Fibroblast of skin of right biceps (primary cell): ENCODE measurements around the gene ENPEP.
"Not testable (repeated sequence)": the region's sequence is repeated elsewhere in the genome, so short reads cannot be mapped to it uniquely, and the experiment has no call there.

Source experiments
- DNase-seq: peaks from one replicate; pipeline ENCODE4 v3.0.0-alpha.2; 2013

ENPEP gene

DNA sequence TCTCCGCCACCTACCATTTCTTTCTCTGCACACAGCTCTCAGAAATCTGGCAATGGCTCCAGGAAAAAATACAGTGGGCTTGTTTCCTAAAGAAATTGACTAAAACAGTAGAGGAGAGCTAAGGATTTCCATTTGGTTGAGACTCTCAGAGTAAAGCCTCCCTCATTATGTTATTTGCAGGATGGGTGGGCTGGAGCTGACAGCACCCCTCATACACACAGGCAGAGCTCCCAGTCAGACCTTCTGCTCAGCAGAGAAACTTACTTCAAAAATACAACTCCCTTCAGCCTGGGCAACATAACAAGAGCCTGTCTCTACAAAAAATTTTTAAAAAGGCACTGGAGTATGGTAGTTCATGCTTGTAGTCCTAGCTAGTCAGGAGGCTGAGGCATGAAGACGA is 44.9 kb downstream of the ENPEP start:
- DNase-seq, result no peak

DNA sequence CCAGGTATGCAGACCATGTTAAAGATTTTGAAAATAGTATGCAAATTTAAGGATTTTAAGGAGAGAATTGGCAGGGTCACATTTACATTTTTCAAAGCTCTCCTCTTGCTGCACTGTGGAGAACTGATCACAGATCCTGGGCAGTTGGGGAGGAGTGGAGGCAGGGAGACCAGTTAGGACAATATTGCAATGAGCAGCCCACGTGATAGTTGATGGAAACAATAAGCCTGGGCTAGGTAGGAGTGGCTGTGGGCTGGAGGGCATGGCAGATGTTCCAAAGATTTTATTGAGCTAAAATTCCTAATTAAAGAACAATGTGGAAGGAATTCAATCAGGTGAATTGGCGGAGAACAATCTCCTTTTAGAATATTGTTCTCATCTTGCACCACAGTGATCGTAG is 50.6 kb downstream of the ENPEP start:
- no peak for DNase-seq

DNA sequence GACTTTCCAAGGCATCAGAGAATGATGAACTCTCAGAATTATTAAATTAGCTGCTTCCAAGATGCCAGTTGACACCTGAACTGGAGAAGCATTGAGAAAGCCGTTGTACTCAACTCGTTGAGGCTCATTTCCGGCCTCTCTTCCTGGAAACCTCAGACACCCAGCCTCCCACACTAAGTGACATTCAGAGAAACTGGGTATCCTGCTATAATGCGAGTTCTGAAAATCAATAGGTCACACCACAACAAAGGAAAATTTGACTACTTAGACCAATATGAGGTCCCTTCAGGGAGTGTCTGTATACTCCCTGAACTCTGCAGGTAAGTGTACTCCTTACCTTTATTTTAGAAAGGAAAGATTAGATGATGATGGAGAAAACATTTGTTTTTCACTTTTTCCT is 51.2 kb downstream of the ENPEP start:
- DNase-seq, result no peak

DNA sequence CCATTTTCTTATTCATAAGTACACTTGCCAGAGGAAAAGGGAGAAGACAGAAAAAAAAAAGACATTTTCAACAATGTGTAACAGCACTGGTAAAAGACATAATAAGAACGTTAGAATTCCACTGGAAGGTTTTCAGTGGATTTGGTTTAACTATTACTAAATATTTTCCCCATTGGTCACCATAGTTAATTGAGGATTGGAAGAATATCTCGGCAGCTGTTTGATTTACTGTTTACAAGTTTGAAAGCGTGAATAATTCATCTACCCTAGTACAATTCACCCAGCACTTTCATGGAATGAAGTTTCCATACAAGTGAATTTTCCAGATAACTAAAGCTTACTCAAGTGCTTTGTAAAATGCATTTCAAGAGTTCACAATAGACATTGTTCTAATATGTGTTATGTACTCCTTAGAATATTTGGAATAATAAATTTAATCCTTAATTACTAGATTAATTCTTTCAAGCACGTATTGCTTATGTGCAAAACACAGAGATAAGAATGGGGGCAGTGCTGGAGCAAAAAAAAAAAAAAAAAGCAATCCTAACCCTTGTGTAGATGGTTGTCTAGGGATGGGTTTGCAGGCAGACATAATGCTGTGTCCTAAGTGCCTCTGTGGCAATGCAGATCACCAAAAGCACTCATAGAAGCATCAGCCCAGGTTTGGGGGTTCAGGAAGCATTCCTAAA is 57.1 kb downstream of the ENPEP start:
- peak; percentile 25 for DNase-seq

DNA sequence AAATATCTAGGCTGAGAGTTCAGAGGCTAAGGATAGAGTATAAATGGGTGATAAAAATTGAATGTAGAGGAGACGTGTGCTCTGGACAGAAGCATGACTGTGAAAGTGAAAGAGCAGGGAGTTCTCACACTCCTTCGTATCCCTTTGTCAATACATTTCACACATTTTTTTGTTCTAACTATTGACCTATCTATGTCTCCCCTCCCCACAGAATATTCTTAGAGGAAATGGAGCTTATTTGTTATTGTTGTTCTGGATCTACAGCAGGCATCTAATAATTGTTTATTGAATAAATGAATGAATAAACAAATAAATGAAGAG is 57.6 kb downstream of the ENPEP start:
- DNase-seq, result no peak

DNA sequence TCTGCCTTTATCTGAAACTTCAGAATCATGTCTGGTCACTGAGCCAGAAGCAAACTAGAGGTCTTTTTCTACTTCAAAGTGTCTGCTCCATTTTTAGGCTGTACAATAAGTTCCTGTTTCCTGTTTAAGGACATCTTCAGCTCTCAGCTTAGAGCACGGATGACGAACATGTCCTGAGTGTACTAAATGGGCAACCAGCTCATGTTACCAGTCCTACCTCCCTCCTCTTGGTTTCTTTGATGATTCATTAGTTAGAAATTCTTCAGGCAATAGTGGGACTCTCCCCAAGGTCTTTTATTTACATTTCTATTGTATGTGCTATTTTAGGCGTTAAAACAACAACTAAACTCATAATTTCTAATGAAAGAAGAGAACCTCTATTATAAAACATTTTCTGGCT is 58.0 kb downstream of the ENPEP start:
- peak; percentile 96 for DNase-seq

DNA sequence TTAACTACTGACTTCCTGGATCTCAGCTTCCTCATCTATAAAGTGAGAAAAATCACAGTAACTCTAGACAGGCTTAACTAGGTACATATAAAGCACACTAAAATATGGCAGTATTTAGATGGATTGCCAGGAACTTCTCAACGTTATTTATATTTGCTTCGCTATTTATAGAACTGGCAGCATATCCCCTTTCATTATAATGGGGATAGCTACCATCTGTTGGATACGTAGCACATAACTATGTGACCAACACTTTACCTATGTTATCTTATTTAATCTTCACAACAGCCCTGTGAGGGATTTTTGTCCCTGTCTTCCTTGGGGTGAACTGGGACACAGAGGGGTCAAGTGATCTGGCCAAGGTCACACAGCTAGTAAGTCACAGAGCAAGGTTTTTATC is 64.6 kb downstream of the ENPEP start:
- DNase-seq, result peak; percentile 45

DNA sequence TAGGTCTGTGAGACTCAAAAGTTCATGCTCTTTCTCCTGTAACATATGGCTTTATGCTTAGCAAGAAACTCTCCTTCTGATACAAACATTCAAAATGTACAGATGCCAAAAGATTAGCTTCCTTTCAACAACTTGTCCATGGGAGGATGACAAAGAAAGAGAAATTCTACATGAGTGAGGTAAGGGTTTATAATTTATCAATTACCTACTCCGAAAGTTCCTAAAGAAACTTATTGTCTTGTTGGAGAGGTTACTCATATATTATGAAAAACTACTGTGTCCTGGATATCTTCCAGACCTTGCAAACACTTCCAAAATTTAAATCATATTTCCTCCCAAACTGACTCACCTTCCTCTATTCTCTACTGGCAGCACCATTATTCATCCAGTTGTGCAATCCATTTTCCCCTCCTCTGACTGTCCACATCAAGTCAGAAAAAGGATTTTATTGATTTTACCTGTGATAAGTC is 65.1 kb downstream of the ENPEP start:
- DNase-seq, result peak; percentile 92

DNA sequence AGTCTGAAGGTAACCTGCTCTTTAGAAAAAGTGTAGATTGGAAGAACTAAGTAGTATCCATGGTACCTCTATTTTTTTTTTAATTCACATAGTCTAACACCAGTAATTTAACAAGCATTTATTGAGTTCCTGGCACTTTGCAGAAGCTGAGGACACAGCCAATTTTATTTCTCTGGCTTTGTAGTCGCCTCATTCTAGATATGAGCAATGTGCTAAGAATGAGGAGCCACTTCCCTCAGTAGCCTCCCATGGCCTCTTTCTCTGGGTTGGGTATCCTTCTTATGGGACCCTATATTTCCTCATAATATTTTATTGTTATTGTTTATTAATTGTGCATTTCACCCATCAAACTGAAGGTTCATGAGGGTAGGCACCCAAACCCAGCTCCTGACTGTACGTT is 67.6 kb downstream of the ENPEP start:
- DNase-seq, result peak; percentile 15

DNA sequence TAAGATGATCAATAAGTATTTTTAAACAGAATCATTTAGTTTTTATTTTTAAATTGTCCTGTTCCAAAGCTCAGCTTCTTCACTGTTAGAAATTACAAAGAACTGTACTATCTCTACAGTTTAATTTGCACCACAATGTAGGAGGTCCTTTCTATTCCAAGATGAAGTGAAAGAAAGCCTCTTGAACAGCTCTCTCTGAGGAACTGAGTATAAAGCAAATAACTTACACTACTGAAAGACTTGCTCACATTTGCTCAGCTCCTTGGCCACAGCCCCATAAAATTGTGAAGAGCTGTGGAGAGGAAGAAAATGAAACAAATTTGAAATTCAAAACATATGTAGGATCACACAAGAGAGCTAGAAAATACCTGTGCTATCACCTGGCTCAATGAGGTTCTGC is 68.6 kb downstream of the ENPEP start:
- no peak for DNase-seq

DNA sequence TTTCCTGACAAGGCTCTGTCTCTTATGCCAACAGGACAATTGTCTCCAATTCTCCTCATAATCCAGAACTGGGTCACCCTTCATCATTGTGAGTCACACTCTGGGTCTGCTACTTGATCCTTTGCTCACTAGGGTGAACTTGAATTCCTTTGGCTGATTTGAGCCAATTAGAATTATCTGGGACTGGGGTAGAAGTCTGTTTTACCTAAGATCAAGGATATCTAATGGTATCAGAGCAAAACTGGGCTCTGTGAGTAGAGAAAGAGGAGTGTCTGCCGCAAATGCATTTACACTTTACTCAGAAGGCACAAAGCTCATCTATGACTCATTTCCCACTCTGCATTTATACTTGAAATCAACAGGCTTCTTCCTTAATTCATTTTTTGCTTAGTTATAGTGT is 74.3 kb downstream of the ENPEP start:
- DNase-seq, result peak; percentile 42

DNA sequence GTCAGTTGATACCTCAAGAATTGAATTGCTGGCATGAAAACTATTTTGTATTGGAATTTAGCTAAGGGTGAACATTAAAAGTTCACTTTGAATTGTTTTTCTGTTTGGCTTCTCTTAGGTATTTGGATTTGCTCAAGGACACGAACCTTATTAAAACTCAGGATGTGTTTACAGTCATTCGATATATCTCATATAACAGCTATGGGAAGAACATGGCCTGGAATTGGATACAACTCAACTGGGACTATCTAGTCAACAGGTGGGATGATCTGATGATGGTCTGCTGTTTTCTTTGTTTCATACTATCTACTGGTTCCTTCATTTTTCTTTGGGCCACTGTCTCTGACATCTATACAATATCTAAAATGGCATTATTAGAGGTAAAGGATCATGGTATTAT is 77.2 kb downstream of the ENPEP start:
- no peak for DNase-seq

DNA sequence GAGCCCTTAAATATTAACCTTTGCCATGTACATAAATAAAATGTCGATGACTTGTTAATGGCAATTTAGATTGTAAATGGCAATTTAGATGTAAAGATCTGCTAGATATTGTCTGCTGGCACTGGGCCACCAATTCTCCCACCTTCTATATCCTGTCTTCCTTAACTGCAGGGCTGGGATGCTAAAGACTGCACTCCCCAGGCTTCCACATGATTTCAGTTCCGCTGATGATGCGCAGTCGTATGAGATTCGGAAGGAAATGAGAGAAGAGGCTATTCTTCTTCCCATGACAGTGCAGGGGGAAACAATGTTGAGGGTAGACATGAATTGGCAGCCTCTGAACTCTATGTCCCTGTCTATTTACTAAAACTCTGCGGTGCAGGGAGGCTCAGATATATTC is 91.3 kb downstream of the ENPEP start:
- DNase-seq, result no peak

DNA sequence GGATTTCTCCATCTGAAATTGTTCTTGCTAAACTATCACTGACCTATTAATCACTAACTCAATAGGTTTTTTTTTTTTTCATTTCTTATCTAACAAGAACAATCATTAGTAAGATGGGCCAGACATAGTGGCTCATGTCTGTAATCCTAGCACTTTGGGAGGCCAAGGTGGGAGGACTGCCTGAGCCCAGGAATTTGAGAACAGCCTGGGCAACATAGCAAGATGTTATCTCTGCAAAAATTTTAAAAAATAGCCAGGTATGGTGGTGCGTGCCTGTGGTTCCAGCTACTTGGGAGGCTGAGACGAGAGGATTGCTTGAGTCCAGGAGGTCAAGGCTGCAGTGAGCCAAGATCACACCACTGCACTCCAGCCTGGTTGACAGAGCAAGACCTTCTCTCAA is 100.7 kb downstream of the ENPEP start:
- DNase-seq, result not testable (repeated sequence)

DNA sequence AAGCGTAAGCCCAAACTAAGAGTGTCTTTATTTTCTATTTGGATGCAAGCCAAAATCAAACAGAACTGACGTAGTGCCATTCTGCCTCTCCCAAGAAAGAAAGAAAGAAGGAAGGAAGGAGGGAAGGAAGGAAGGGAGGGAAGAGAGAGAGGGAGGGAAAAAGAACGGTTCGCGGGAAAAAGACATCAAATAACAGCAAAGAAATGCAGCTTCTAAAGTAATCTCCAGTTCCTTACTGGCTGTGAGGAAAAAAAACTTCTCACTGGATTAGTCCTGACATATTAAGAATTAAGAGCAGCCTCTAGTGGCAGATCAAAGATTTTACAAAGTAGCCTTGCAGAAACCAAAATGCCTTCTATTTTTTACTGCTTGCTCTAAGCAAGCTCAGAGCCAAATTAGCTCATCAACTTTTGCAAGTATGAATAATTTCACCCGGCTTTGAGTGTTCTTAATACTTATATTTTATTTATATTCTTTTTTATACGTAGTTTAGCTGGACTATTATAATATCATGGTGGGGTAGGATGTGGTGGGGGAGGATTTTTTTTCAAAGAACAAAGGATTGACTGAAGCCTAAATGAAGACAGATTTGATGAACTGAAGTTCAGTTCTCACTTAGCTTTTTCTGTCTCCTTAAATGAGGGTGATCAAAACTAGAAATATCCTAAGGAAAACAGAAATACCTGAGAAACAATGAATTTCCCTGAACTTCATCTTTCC is 110.3 kb downstream of the ENPEP start:
- DNase-seq, result peak; percentile 72

DNA sequence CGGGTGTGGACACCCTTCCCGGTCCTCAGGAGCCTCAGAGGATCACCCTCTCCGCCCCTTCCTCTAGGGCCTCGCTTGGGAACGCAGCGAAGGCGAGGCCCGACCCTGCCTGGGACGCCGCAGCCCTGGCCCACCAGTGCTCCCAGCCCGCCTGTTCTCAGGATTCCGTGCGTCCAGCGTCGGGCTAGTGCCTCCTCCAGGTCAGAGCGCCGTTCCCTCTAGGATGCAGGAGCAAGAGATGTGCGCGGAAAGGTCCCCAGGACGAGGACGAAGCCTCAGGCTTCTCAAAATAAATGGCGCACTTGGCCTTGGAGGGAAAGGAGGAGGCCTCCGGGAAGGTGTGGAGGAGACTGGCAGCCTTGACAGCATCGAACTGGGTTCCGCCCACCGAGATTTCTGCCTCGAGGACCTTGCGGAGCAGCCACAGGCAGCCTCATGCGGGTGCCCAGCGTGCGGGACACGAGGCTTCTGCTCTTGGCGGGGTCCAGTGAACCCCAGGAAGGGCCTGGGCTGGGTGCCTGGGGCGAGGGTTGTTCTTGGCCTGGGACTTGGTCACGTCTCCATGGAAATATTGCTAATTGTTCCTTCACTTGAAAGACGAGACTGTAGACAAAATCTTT is 111.8 kb downstream of the ENPEP start:
- DNase-seq, result no peak

DNA sequence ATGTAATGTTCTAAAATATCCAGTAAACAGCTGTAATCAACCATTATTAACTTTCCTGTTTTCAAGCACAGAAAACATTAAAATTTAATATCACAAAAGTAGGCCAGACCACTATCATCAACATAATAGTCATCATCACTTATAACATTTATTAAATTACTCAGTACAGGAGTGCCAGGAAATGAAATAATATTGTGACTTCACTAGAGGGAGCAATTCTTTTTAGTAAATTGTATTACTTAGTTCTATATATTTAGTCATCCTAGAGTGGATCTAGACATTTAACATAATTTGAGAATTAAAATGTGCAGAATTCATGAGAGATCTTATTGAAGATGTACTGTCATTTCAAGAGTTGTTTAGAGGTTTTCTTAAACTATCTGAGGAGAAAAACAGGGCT is 113.3 kb downstream of the ENPEP start:
- peak; percentile 25 for DNase-seq

DNA sequence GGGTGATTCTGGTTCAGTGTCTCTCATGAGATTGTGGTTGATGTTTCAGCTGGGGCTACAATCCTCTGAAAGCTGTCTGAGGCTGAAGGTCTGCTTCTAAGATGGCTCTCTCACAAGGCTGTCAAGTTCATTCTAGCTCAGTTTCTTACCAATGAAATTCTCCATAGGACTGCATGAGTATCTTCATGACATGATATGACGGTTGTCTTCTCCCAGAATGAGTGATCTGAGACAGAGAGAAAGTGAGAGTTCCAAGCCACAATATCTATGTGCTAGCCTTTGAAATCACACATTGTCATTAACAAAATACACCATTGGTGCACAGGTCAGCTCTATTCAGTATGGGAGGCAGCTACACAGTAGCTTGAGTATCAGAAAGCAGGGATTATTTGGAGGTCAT is 119.6 kb downstream of the ENPEP start:
- DNase-seq, result no peak

DNA sequence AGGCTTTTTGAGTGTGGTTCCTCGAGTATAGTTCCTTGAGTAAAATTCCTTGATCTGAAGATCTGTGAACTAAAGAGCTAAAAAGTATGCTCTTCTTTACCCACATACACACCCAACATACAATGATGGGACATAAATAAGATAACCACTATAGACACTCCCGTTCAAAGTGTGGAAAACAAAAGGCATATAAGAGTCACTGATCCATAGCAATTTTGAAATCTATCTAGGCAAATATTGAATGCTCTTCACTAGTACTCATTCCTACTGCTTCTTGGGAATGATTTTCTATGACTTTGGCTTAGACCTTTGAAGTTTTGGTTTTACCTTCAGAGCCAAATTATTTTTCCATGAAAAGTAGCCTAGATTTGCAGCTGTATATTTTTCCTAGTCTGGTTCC is 120.5 kb downstream of the ENPEP start:
- DNase-seq, result no peak

DNA sequence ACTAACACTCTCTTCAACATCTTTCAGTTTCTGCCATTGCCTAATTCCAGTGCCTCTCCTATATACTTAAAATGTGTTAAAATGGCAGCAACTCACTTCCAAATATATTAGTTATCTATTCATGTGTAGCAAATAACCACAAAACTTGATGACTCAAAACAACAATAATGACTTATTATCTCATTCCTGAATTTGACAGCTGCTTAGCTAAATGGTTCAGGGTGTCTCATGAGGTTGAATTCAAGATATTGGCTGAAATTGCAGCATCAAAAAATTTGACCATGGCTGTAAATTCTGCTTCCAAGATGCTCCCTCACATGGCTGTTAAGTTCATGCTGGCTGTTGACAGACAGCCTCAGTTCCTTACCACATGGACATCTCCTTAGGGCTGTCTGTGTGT is 121.6 kb downstream of the ENPEP start:
- DNase-seq, result no peak

DNA sequence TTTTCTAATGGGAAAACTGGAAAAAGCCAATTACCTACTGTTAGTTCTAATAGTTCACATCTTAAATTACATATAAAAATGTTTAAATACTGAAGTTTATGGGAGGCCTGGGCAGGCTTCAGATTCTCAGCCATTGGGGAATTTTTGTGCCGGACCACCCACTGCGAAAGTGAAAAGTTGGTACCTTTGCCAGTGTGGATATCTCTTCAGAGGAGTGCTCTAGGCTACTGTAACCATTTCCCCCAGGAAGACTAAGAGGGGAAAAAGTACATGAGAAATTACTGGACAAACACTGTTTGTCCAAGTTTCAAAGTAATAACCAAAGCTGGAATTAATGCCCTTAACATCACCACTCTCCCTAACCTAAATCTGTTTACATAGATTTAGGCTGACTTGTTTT is 126.1 kb downstream of the ENPEP start:
- no peak for DNase-seq

DNA sequence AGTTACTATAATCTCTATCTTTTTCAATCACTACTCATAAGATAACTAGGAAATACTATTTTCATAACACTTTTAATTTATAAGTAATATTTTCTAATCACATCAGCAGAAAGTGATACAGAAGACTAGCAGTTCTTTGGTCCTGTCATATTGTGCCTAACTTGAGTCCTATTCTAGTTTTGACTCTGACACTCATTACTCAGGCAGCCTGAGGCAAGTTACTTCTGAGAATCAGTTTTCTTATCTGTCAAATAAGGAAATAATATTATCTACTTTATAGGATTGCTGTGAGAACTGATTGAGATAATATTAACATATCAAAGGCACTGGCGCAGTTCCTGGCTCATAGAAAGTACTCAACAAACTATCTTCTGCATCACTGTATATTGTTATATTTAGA is 129.1 kb downstream of the ENPEP start:
- no peak for DNase-seq

DNA sequence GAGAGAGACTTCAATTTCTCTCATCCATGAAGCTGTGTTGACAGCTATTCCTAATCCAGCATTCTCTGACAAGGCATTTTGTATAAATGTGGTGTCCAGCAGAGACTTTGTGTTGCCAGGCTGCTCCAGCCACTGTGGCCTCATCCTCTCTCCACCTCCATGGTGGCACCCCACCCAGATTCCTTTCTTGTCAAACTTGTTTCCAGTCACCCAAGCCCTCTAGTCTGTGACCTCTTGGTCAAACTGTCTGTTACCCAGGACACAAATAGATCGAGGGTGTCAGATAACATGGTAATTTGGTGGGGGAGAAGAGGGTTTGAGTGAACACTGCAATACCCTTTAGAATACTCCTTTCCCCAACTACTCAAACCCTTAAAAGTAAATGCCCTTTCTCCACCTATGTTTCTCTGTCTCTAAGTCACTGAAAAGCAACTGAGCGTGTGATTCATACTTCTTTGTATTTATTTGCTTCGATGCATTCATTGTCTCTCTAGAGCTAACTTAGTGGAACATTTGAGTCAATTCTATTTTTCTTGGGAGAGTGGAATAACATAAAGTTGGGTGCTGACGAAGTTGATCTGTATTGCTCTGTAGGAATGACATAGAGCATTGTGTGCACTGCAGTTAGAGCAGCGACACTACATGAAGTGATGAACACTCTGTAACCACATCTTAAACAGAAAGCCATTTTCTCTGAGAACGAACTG is 133.2 kb downstream of the ENPEP start:
- no peak for DNase-seq

DNA sequence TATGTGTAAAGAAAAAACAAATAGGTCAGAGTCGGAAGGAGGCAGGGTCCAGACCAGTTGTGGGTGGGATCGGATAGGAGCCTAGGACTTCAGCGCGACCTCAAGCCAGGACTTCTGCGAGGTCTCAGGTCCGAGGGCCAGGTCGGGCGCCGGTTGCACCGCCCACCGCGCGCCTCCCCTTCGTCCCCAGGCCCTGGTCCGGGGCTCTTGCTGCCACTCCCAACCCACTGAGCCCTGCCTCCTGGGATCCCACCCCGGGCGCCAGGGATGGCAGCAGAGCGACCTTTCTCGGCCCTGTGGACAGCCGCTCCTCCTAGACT is 134.6 kb downstream of the ENPEP start:
- no peak for DNase-seq
